Sigmoid colon (tissue), 4 donors: ENCODE data around the gene ECHS1.

Experiments
- CTCF ChIP-seq, 4 experiments: fragments of 450-650 bp in 3 of 4; fragments of 200-600 bp in 1 of 4; IDR thresholded peaks; one replicate each; pipeline ENCODE4 v1.5.1; 2016 to 2019; ENCODE audit warnings: antibody characterized with exemption in 4 of 4, mild to moderate bottlenecking in 3 of 4, moderate library complexity in 2 of 4
- EP300 ChIP-seq, 4 donors: sonication (generic); formaldehyde crosslinking; IDR thresholded peaks; one replicate each; pipeline ENCODE4 v1.6.1; 2017; ENCODE audit warnings: antibody characterized with exemption in 4 of 4
- POLR2A ChIP-seq, 2 donors: fragments of 450-650 bp; IDR thresholded peaks; one replicate each; pipeline ENCODE4 v1.6.1; 2016; ENCODE audit warnings: antibody characterized with exemption in 2 of 2, mild to moderate bottlenecking in 2 of 2, moderate library complexity in 2 of 2
- POLR2AphosphoS5 ChIP-seq, 4 donors: sonication (generic); formaldehyde crosslinking; IDR thresholded peaks; one replicate each; pipeline ENCODE4 v1.6.1; 2017; ENCODE audit warnings: antibody characterized with exemption in 4 of 4

GRCh38 chr10:133399123-133399601 is 26.0 kb upstream of the ECHS1 start:
- TF ChIP-seq CTCF (IDR thresholded peaks at IDR 0.05) (no peak), POLR2AphosphoS5 (IDR thresholded peaks at IDR 0.05) (no peak), POLR2A (IDR thresholded peaks at IDR 0.05) (no peak), EP300 (IDR thresholded peaks at IDR 0.05) (no peak)
